ENCODE results near the gene CCDC82.

- TF ChIP-seq ZNF148 (tag by site-specific recombination; IDR thresholded peaks at IDR 0.05; ENCODE audit: borderline replicate concordance): no peak
- TF ChIP-seq ZNF311 (tag by site-specific recombination; IDR thresholded peaks at IDR 0.05; ENCODE audit: borderline replicate concordance): no peak
- TF ChIP-seq ZNF146 (tag by site-specific recombination; IDR thresholded peaks at IDR 0.05): no peak
- TF ChIP-seq SCRT1 (tag by site-specific recombination; IDR thresholded peaks at IDR 0.05; ENCODE audit: borderline replicate concordance): no peak
- TF ChIP-seq YY1 (tag by site-specific recombination; IDR thresholded peaks at IDR 0.05): no peak
- TF ChIP-seq ZNF37A (tag by site-specific recombination; IDR thresholded peaks at IDR 0.05): no peak
- TF ChIP-seq REST (tag by site-specific recombination; IDR thresholded peaks at IDR 0.05): no peak
- TF ChIP-seq CTCF (tag by site-specific recombination; IDR thresholded peaks at IDR 0.05): no peak
- TF ChIP-seq MYNN (tag by site-specific recombination; IDR thresholded peaks at IDR 0.05; ENCODE audit: borderline replicate concordance): no peak
- TF ChIP-seq ZBTB48 (tag by site-specific recombination; IDR thresholded peaks at IDR 0.05): no peak
- TF ChIP-seq ZNF274 (IDR thresholded peaks at IDR 0.05; ENCODE audit: low read length): no peak
- no peak for TF ChIP-seq ZNF274 (tag by site-specific recombination; IDR thresholded peaks at IDR 0.05; ENCODE audit: borderline replicate concordance)
These were observed 58.0 kb downstream of the CCDC82 start for GRCh38 chr11:96331699-96332116.
